HG02678 (cell line): Measurements from ENCODE around the gene CRTC1.
"Not testable (repeated sequence)": the region's sequence is repeated elsewhere in the genome, so short reads cannot be mapped to it uniquely, and the experiment has no call there.

ENCODE experiments used
- ATAC-seq: cut with Tn5 transposase; IDR thresholded peaks from one replicate; pipeline ENCODE4 v1.9.1; 2021; ENCODE audit warnings: mild to moderate bottlenecking, moderate library complexity; ENCODE audit not compliant: unreplicated experiment

Gene CRTC1

DNA sequence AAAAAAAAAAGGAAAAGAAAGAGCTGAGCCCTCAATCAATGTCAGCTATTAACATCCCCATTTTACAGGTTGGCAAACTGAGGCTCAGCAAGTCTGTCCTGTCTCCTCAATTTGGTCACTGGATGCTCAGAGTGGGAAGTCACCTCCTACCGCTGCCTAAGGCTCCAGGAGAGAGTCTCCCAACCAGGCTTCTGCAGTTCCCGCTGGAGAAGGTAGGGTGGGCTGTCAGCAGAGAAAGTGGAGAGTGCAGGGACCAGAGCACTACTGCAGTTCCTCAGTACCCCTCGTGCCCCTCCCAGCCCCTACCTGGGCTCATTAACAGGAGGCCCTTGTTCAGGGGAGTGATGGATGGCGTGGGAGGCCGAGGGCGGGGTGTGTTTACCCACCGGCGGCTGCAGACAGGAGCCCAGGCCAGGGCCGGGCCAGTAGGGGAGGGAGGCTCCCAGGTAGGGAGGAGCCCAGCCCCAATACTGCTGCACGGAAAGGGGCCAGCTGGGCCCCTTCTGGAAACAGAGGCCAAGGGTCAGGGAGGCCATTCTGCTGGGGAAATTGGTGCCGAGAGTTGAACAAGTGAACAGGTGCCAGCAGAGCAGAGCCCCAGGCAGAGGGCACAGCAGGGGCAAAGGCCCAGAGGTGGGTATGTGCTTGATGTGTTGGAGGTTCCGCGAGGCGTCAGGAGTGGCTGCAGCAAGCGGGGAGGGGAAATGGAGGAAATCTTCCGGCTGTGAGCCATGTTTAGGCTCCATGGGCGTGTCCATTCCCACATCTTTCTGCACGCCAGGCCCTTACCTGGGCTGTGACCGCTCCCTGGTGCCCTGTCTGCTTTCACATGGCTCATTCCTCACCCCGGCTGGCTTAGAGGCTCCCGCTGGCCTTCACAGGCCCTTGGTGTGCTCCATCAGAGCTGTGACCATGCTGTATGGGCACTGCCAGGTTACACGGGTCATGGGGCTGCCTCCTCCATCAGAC, 115.2 kb downstream of the CRTC1 start:
- no peak for ATAC-seq

- no peak for ATAC-seq
Observed at GRCh38 chr19:18799389-18799970, 116.0 kb downstream of the CRTC1 start.

GRCh38 chr19:18800079-18800478, 116.6 kb downstream of the CRTC1 start:
- ATAC-seq, result no peak

GRCh38 chr19:18800636-18801035, 117.2 kb downstream of the CRTC1 start:
- no peak for ATAC-seq

GRCh38 chr19:18802354-18802753, 118.9 kb downstream of the CRTC1 start:
- ATAC-seq, result no peak

- no peak for ATAC-seq
Observed at GRCh38 chr19:18803550-18804138, 120.2 kb downstream of the CRTC1 start.

GRCh38 chr19:18804139-18804601, 120.7 kb downstream of the CRTC1 start:
- ATAC-seq, result no peak

- no peak for ATAC-seq
Observed at GRCh38 chr19:18804643-18805042, 121.2 kb downstream of the CRTC1 start.

- ATAC-seq, result no peak
Observed at GRCh38 chr19:18807861-18808331, 124.4 kb downstream of the CRTC1 start.

GRCh38 chr19:18809149-18809868, 125.8 kb downstream of the CRTC1 start:
- ATAC-seq, result no peak

DNA sequence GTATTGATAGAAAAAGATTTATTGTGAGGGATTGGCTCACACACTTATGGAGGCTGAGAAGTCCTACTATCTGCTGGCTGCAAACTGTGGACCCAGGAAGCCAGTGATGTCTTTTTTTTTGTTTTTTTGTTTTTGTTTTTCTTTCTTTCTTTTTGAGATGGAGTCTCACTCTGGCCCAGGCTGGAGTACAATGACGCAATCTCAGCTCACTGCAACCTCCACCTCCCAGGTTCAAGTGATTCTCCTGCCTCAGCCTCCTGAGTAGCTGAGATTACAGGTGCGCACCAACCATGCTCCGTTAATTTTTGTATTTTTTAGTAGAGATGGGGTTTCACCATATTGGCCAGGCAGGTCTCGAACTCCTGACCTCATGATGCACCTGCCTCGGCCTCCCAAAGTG, 128.2 kb downstream of the CRTC1 start:
- ATAC-seq, result not testable (repeated sequence)

- no peak for ATAC-seq
Observed at GRCh38 chr19:18814063-18814462, 130.6 kb downstream of the CRTC1 start.

DNA sequence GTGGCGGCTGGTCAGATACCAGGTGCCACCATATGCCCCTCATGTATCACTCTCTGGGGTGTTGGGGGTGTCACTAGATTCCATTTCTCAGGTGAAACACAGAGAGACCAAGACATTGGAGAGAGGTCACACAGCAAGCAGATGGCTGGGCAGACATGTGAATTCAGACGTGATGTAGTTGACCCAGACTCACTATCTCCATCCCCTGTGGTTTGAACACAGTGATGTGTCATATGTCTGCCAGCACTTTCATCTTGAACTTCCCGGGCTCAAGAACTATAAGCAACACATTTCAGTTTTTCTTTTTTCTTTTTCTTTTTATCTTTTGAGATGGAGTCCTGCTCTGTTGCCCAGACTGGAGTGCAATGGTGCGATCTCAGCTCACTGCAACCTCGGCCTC, 132.2 kb downstream of the CRTC1 start:
- no peak for ATAC-seq

DNA sequence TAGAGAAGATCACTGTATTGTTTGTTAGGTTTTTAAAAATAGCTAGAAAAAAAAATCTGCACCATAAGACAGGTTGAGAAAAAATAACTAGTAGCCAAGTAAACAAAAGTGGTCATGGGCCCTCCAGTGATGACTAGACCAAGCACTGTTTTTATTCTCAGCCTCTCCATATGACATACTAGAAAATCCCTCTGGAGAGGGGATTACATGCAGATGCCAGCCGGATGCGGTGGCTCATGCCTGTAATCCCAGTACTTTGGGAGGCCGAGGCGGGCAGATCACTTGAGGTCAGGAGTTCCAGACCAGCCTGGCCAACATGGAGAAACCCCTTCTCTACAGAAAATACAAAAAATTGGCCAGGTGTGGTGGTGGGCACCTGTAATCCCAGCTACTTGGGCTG, 133.2 kb downstream of the CRTC1 start:
- not testable (repeated sequence) for ATAC-seq

DNA sequence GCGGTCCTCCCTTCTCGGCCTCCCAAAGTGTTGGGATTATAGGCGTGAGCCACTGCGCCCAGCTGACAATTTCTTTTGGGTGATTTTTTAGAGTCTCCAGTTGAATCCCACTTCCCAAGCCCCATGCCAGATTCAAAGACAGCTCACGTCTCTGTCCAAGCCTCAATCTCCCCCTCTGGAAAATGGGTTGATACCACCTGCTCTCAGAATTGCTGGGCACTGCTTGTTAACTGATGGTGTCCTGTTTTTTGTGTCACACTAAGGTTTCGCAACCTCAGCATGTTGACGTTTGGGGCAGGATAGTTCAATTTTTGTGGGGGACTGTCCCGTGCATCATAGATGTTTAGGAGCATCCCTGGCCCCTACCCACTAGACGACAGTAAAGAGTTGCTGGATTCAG, 134.1 kb downstream of the CRTC1 start:
- no peak for ATAC-seq

DNA sequence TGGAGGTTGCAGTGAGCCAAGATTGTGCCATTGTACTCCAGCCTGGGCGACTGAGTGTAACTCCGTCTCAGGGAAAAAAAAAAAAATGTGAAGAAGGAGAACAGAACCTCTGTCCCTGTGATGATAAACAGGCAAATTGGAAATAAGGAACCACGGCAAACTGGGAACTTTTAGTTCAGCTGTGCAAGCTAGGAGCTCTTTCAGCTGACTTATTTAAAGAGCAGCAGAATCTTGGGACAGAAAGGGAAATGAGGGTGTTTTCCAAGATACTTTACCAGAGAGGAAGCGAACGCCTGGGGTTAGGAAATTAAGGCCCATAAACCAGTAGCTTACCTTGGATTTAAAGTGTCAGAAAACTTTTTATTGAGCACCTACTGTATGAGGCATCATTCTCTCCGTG, 145.3 kb downstream of the CRTC1 start:
- no peak for ATAC-seq

- no peak for ATAC-seq
Observed at GRCh38 chr19:18830488-18830887, 147.0 kb downstream of the CRTC1 start.

GRCh38 chr19:18831524-18832305, 148.2 kb downstream of the CRTC1 start, which contains the start of gene UPF1:
UPF1 (plus strand) TSS chr19:18831959; CDS start chr19:18832210, 251 bp downstream.
- peak; percentile 85 for ATAC-seq
